Measurements from ENCODE around the gene MKRN2OS.

Gene MKRN2OS

GRCh38 chr3:12503126-12503957 is 42.0 kb downstream of the MKRN2OS start:
- TF ChIP-seq POLR2AphosphoS5 (IDR thresholded peaks at IDR 0.05; ENCODE audit: low read depth, low read length) (no peak), TAF1 (IDR thresholded peaks at IDR 0.05; ENCODE audit: borderline replicate concordance, insufficient read depth, low read length) (no peak), REST (IDR thresholded peaks at IDR 0.05; ENCODE audit: insufficient read depth in 1 of 2, low read depth in 2 of 2, low read length in 2 of 2) (no peak), SIN3A (IDR thresholded peaks at IDR 0.05; ENCODE audit: borderline replicate concordance, insufficient read depth, low read length) (no peak), FOXP2 (optimal IDR thresholded peaks at IDR 0.05; ENCODE audit: borderline replicate concordance, extremely low read depth, extremely low read length, insufficient read depth) (no peak)

GRCh38 chr3:12501360-12502020 is 43.8 kb downstream of the MKRN2OS start:
- TF ChIP-seq SIN3A (IDR thresholded peaks at IDR 0.05; ENCODE audit: borderline replicate concordance, insufficient read depth, low read length) (no peak), FOXP2 (optimal IDR thresholded peaks at IDR 0.05; ENCODE audit: borderline replicate concordance, extremely low read depth, extremely low read length, insufficient read depth) (no peak), TAF1 (IDR thresholded peaks at IDR 0.05; ENCODE audit: borderline replicate concordance, insufficient read depth, low read length) (no peak), POLR2AphosphoS5 (IDR thresholded peaks at IDR 0.05; ENCODE audit: low read depth, low read length) (no peak), REST (IDR thresholded peaks at IDR 0.05; ENCODE audit: insufficient read depth in 1 of 2, low read depth in 2 of 2, low read length in 2 of 2) (no peak)

GRCh38 chr3:12499474-12499873 is 45.8 kb downstream of the MKRN2OS start:
- TF ChIP-seq REST (IDR thresholded peaks at IDR 0.05; ENCODE audit: insufficient read depth in 1 of 2, low read depth in 2 of 2, low read length in 2 of 2) (no peak), POLR2AphosphoS5 (IDR thresholded peaks at IDR 0.05; ENCODE audit: low read depth, low read length) (no peak), TAF1 (IDR thresholded peaks at IDR 0.05; ENCODE audit: borderline replicate concordance, insufficient read depth, low read length) (no peak), FOXP2 (optimal IDR thresholded peaks at IDR 0.05; ENCODE audit: borderline replicate concordance, extremely low read depth, extremely low read length, insufficient read depth) (no peak), SIN3A (IDR thresholded peaks at IDR 0.05; ENCODE audit: borderline replicate concordance, insufficient read depth, low read length) (no peak)

GRCh38 chr3:12496453-12496761 is 48.9 kb downstream of the MKRN2OS start:
- TF ChIP-seq POLR2AphosphoS5 (IDR thresholded peaks at IDR 0.05; ENCODE audit: low read depth, low read length), result no peak
- TF ChIP-seq REST (IDR thresholded peaks at IDR 0.05; ENCODE audit: insufficient read depth in 1 of 2, low read depth in 2 of 2, low read length in 2 of 2), result no peak
- no peak for TF ChIP-seq TAF1 (IDR thresholded peaks at IDR 0.05; ENCODE audit: borderline replicate concordance, insufficient read depth, low read length)
- no peak for TF ChIP-seq FOXP2 (optimal IDR thresholded peaks at IDR 0.05; ENCODE audit: borderline replicate concordance, extremely low read depth, extremely low read length, insufficient read depth)

Measured in PFSK-1 (cell line).